ENCODE measurements around the gene CELF5. TPM values are rescaled to one million over a fixed set of nuclear protein-coding genes. Genes with fewer than 3 reads are reported as not detected.

Gene CELF5
- total RNA-seq, 4 donors from 2014 or later = not detected

- DNase-seq = no peak
- no peak overlapping the region for H3K4me3 ChIP-seq
- H3K27me3 ChIP-seq = no peaks in the 10 kb centered on the region
- TF ChIP-seq, protein P1, sequence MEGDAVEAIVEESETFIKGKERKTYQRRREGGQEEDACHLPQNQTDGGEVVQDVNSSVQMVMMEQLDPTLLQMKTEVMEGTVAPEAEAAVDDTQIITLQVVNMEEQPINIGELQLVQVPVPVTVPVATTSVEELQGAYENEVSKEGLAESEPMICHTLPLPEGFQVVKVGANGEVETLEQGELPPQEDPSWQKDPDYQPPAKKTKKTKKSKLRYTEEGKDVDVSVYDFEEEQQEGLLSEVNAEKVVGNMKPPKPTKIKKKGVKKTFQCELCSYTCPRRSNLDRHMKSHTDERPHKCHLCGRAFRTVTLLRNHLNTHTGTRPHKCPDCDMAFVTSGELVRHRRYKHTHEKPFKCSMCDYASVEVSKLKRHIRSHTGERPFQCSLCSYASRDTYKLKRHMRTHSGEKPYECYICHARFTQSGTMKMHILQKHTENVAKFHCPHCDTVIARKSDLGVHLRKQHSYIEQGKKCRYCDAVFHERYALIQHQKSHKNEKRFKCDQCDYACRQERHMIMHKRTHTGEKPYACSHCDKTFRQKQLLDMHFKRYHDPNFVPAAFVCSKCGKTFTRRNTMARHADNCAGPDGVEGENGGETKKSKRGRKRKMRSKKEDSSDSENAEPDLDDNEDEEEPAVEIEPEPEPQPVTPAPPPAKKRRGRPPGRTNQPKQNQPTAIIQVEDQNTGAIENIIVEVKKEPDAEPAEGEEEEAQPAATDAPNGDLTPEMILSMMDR (IDR thresholded peaks at IDR 0.05) = no peak
- no peak for TF ChIP-seq POLR2A (IDR thresholded peaks at IDR 0.05)
- H3K27ac ChIP-seq = no peak overlapping the region
- H3K36me3 ChIP-seq = no peaks in the 10 kb centered on the region
- H3K4me1 ChIP-seq = no peaks in the 10 kb centered on the region
- H3K9me3 ChIP-seq = no peaks in the 10 kb centered on the region
Observed at GRCh38 chr19:3321696-3322095, 97.2 kb downstream of the CELF5 start.

GRCh38 chr19:3322199-3322978 is 97.9 kb downstream of the CELF5 start:
- Histone ChIP-seq H3K9me3 (no peaks in the 10 kb centered on the region), H3K36me3 (no peaks in the 10 kb centered on the region), H3K4me1 (no peaks in the 10 kb centered on the region), H3K27ac (no peak overlapping the region), H3K27me3 (no peaks in the 10 kb centered on the region), H3K4me3 (no peak overlapping the region)
- no peak for TF ChIP-seq POLR2A (IDR thresholded peaks at IDR 0.05)
- TF ChIP-seq, protein P1 (IDR thresholded peaks at IDR 0.05) = no peak
- DNase-seq = no peak

GRCh38 chr19:3323026-3323425 is 98.6 kb downstream of the CELF5 start:
- DNase-seq = no peak
- H3K4me3 ChIP-seq = no peak overlapping the region
- no peak for TF ChIP-seq POLR2A (IDR thresholded peaks at IDR 0.05)
- TF ChIP-seq, protein P1 (IDR thresholded peaks at IDR 0.05) = no peak
- H3K4me1 ChIP-seq = no peaks in the 10 kb centered on the region
- H3K27me3 ChIP-seq = no peaks in the 10 kb centered on the region
- H3K27ac ChIP-seq = no peak overlapping the region
- no peaks in the 10 kb centered on the region for H3K36me3 ChIP-seq
- H3K9me3 ChIP-seq = no peaks in the 10 kb centered on the region

DNA sequence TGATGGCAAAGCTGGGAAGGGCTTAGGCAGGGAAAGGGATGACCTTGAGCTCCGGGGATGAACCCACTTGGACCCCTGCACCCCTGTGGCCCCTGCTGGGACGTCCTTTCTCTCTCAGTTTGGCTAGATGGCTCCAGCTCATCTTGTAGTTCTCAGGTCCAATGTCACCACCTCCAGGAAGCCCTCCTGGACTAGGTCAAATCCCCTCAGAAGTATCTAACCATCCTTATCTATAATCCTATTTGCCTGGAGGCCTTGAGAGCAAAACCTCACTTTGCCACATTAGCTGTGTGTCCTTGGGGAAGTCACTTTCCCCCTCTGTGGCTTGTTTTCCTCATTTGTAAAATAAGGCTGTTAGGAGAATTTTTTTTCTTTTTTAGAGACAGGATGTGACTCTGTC is 99.2 kb downstream of the CELF5 start:
- H3K36me3 ChIP-seq = no peaks in the 10 kb centered on the region
- TF ChIP-seq POLR2A (IDR thresholded peaks at IDR 0.05) = no peak
- TF ChIP-seq, protein P1 (IDR thresholded peaks at IDR 0.05) = no peak
- no peak overlapping the region for H3K4me3 ChIP-seq
- no peaks in the 10 kb centered on the region for H3K4me1 ChIP-seq
- DNase-seq = no peak
- H3K27ac ChIP-seq = no peak overlapping the region
- no peaks in the 10 kb centered on the region for H3K27me3 ChIP-seq
- H3K9me3 ChIP-seq = no peaks in the 10 kb centered on the region

DNA sequence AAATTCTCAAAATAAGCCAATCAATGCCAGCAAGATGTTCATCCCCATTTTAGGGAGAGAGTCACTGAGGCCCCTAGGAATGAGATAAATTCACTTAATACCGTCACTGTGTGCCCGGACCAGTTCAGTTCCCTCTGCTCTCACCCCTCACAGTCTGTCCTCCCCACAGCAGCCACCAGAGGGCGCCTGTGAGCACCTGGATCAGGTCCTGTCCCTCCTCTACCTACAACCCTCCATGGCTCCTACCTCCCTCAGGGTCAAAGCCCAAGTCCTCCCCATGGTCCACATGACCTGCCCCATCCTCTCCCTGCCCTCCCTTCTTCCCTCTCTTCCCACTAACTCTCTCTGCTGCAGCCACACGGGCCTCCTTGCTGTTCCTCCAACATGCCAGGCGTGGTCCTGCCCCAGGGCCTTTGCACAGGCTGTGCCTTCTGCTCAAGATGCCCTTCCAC is 100.0 kb downstream of the CELF5 start:
- no peaks in the 10 kb centered on the region for H3K9me3 ChIP-seq
- no peak overlapping the region for H3K27ac ChIP-seq
- DNase-seq = peak; percentile 41 to 84 (median 79)
- no peaks in the 10 kb centered on the region for H3K27me3 ChIP-seq
- H3K36me3 ChIP-seq = no peaks in the 10 kb centered on the region
- TF ChIP-seq, protein P1 (IDR thresholded peaks at IDR 0.05) = peak; percentile 14 to 68 (median 61)
- TF ChIP-seq POLR2A (IDR thresholded peaks at IDR 0.05) = no peak
- no peaks in the 10 kb centered on the region for H3K4me1 ChIP-seq
- H3K4me3 ChIP-seq = no peak overlapping the region
